Fibroblast of lung (primary cell): Measurements from ENCODE around the gene PPP2R5C. TPM values are rescaled to one million over a fixed set of nuclear protein-coding genes. Genes with fewer than 3 reads are reported as not detected.

Source experiments
- DNase-seq, 2 donors: peaks; one replicate each; pipeline versions ENCODE4 v3.0.0 to v3.0.0-alpha.2; 2010; ENCODE audit warnings: low read depth in 2 of 2
- H2AFZ ChIP-seq: 2 replicates; pipeline ENCODE4 v1.5.1; 2012; ENCODE audit warnings: low read length, control low read depth, inconsistent platforms
- H3K27ac ChIP-seq: 2 replicates; pipeline ENCODE4 v1.5.1; 2011; ENCODE audit warnings: low read length, control low read depth; ENCODE audit not compliant: insufficient read depth
- H3K27me3 ChIP-seq: 2 replicates; pipeline ENCODE4 v1.5.1; 2011; ENCODE audit warnings: mild to moderate bottlenecking, low read length; ENCODE audit not compliant: control insufficient read depth, insufficient read depth
- H3K36me3 ChIP-seq: 2 replicates; pipeline ENCODE4 v1.5.1; 2011; ENCODE audit warnings: low read length; ENCODE audit not compliant: control insufficient read depth, insufficient read depth
- H3K4me1 ChIP-seq: 2 replicates; pipeline ENCODE4 v1.5.1; 2011; ENCODE audit warnings: low read length; ENCODE audit not compliant: control insufficient read depth, insufficient read depth; ENCODE audit errors: extremely low read depth
- H3K4me2 ChIP-seq: 2 replicates; pipeline ENCODE4 v1.5.1; 2011; ENCODE audit warnings: low read length, control low read depth; ENCODE audit not compliant: insufficient read depth; ENCODE audit errors: extremely low read depth
- H3K4me3 ChIP-seq, 4 experiments: fragments of 200-600 bp in 1 of 4; sonication (generic) in 1 of 4; replicated peaks in 1 of 4; 2 replicates each; pipeline ENCODE4 v1.5.1; 2011 to 2016; ENCODE audit warnings: low read length in 4 of 4, low read depth in 3 of 4, mild to moderate bottlenecking in 3 of 4, control low read depth in 2 of 4, inconsistent platforms in 1 of 4, mixed read lengths in 1 of 4; ENCODE audit not compliant: insufficient read depth in 1 of 4; ENCODE audit errors: control extremely low read depth in 1 of 4
- H3K79me2 ChIP-seq: 2 replicates; pipeline ENCODE4 v1.5.1; 2012; ENCODE audit warnings: mild to moderate bottlenecking, low read length, inconsistent platforms; ENCODE audit not compliant: control insufficient read depth, insufficient read depth
- H3K9ac ChIP-seq: 2 replicates; pipeline ENCODE4 v1.5.1; 2011; ENCODE audit warnings: mild to moderate bottlenecking, low read length, control low read depth; ENCODE audit not compliant: insufficient read depth
- H3K9me3 ChIP-seq: 2 replicates; pipeline ENCODE4 v1.5.1; 2012; ENCODE audit warnings: low read depth, low read length; ENCODE audit not compliant: control insufficient read depth, insufficient read depth
- H4K20me1 ChIP-seq: 2 replicates; pipeline ENCODE4 v1.5.1; 2011; ENCODE audit warnings: low read length; ENCODE audit not compliant: control insufficient read depth, insufficient read depth; ENCODE audit errors: extremely low read depth
- CTCF ChIP-seq, 2 donors: IDR thresholded peaks in 1 of 2; conservative IDR thresholded peaks in 1 of 2; 1 replicate in 1 of 2; 2 replicates in 1 of 2; pipeline ENCODE4 v1.5.1; 2011 to 2012; ENCODE audit warnings: low read length in 2 of 2, control low read depth in 1 of 2, inconsistent platforms in 1 of 2, low read depth in 1 of 2, mild to moderate bottlenecking in 1 of 2
- EZH2 ChIP-seq: IDR thresholded peaks from 2 replicates; pipeline ENCODE4 v1.5.1; 2012; ENCODE audit warnings: low read length, control low read depth, mild to moderate bottlenecking; ENCODE audit errors: missing control alignments
- polyA plus RNA-seq, 2 donors: library from polyadenylated mRNA; depleted of rRNA in 1 of 2; stranded (reverse) in 1 of 2; unstranded in 1 of 2; fragments of >200 nt; gene quantifications; 2 replicates each; pipeline ENCODE4 v1.2.1, GENCODE V29; 2011 to 2012; ENCODE audit warnings: missing spikeins in 1 of 2
- total RNA-seq: library from RNA; depleted of rRNA; stranded (reverse); fragments of >200 nt; gene quantifications from 2 replicates; pipeline ENCODE4 v1.2.1, GENCODE V29; 2014

PPP2R5C gene
- total and polyA plus RNA-seq, 2 donors (not counting 1 experiment from before 2014, with no cell fraction given), result 86.0 to 116 TPM

- H3K4me2 ChIP-seq, result no peak overlapping the region
- H2AFZ ChIP-seq, result no peak overlapping the region
Observed at GRCh38 chr14:101955695-101956161, 194.2 kb downstream of the PPP2R5C start.

GRCh38 chr14:101956179-101956885 lies 194.8 kb downstream of the PPP2R5C start:
- no peaks in the 10 kb centered on the region for H3K36me3 ChIP-seq
- H3K4me3 ChIP-seq, result no peak overlapping the region
- DNase-seq, result no peak
- H3K27me3 ChIP-seq, result no peaks in the 10 kb centered on the region
- peaks cover 5% of the 10 kb centered on the region for H3K4me1 ChIP-seq
- H3K79me2 ChIP-seq, result no peaks in the 10 kb centered on the region
- no peak overlapping the region for H2AFZ ChIP-seq
- H3K9me3 ChIP-seq, result no peaks in the 10 kb centered on the region
- H3K27ac ChIP-seq, result no peak overlapping the region
- no peak overlapping the region for H3K9ac ChIP-seq
- H3K4me2 ChIP-seq, result no peak overlapping the region
- TF ChIP-seq CTCF (conservative IDR thresholded peaks at IDR 0.05 in 1 of 2, IDR thresholded peaks at IDR 0.05 in 1 of 2; ENCODE audit: low read depth in 1 of 2, low read length in 2 of 2) (no peak), EZH2 (no peak)
- H4K20me1 ChIP-seq, result no peaks in the 10 kb centered on the region

More at GRCh38 chr14:101955695-101956161, 194.2 kb downstream of the PPP2R5C start:
- no peaks in the 10 kb centered on the region for H3K9me3 ChIP-seq
- TF ChIP-seq CTCF (conservative IDR thresholded peaks at IDR 0.05 in 1 of 2, IDR thresholded peaks at IDR 0.05 in 1 of 2; ENCODE audit: low read depth in 1 of 2, low read length in 2 of 2) (no peak), EZH2 (no peak)
- no peaks in the 10 kb centered on the region for H3K27me3 ChIP-seq
- H3K4me3 ChIP-seq, result no peak overlapping the region
- peaks cover 2% of the 10 kb centered on the region for H3K4me1 ChIP-seq
- no peaks in the 10 kb centered on the region for H3K79me2 ChIP-seq
- H3K27ac ChIP-seq, result no peak overlapping the region
- no peak overlapping the region for H3K9ac ChIP-seq
- no peak for DNase-seq
- no peaks in the 10 kb centered on the region for H3K36me3 ChIP-seq
- no peaks in the 10 kb centered on the region for H4K20me1 ChIP-seq

- Histone ChIP-seq H3K79me2 (no peaks in the 10 kb centered on the region), H3K27me3 (no peaks in the 10 kb centered on the region), H3K4me3 (no peak overlapping the region), H3K36me3 (no peaks in the 10 kb centered on the region), H3K9me3 (no peaks in the 10 kb centered on the region), H3K4me1 (peaks cover 10% of the 10 kb centered on the region), H3K27ac (no peak overlapping the region), H4K20me1 (no peaks in the 10 kb centered on the region), H2AFZ (no peak overlapping the region), H3K4me2 (no peak overlapping the region), H3K9ac (no peak overlapping the region)
- no peak for DNase-seq
- no peak for TF ChIP-seq CTCF (conservative IDR thresholded peaks at IDR 0.05 in 1 of 2, IDR thresholded peaks at IDR 0.05 in 1 of 2; ENCODE audit: low read depth in 1 of 2, low read length in 2 of 2)
- TF ChIP-seq EZH2, result no peak
Observed at GRCh38 chr14:101957406-101958234, 196.1 kb downstream of the PPP2R5C start.
